Kasumi-1 (cell line): ENCODE data around the gene ACOT12.
"Not testable (repeated sequence)": the region's sequence is repeated elsewhere in the genome, so short reads cannot be mapped to it uniquely, and the experiment has no call there.

Source experiments
- DNase-seq, 2 experiments: peaks; one replicate each; lab custom pipeline; 2025; lab: John Stamatoyannopoulos, UW

ACOT12 gene

GRCh38 chr5:81393783-81394718, at the start of gene ACOT12:
Gene ACOT12 (minus strand): TSS chr5:81394134. CDS start chr5:81394114, 20 bp downstream.
- DNase-seq = no peak

GRCh38 chr5:81435023-81435422, 41.1 kb upstream of the ACOT12 start:
- DNase-seq = no peak

- no peak for DNase-seq
These were observed 36.1 kb upstream of the ACOT12 start for GRCh38 chr5:81429985-81430384.

- no peak for DNase-seq
These were observed 35.4 kb upstream of the ACOT12 start for GRCh38 chr5:81429363-81429762.

- DNase-seq = no peak
These were observed 34.9 kb upstream of the ACOT12 start for GRCh38 chr5:81428861-81429260.

- no peak for DNase-seq
These were observed 34.5 kb upstream of the ACOT12 start for GRCh38 chr5:81428446-81428845.

- DNase-seq = no peak
These were observed 33.6 kb upstream of the ACOT12 start for GRCh38 chr5:81427566-81427965.

GRCh38 chr5:81426359-81427030, 32.6 kb upstream of the ACOT12 start:
- DNase-seq = no peak

GRCh38 chr5:81425569-81425968, 31.6 kb upstream of the ACOT12 start:
- peak; percentile 43 to 72 for DNase-seq

GRCh38 chr5:81424728-81425127, 30.8 kb upstream of the ACOT12 start:
- DNase-seq = no peak

GRCh38 chr5:81422671-81423070, 28.7 kb upstream of the ACOT12 start:
- no peak for DNase-seq

- DNase-seq = peak; percentile 72 to 75
These were observed 26.2 kb upstream of the ACOT12 start for GRCh38 chr5:81420039-81420667.

- no peak for DNase-seq
These were observed 24.7 kb upstream of the ACOT12 start for GRCh38 chr5:81418606-81419005.

- no peak for DNase-seq
These were observed 23.1 kb upstream of the ACOT12 start for GRCh38 chr5:81417052-81417451.

GRCh38 chr5:81409896-81410295, 16.0 kb upstream of the ACOT12 start:
- no peak for DNase-seq

GRCh38 chr5:81409361-81409760, 15.4 kb upstream of the ACOT12 start:
- DNase-seq = no peak

- no peak for DNase-seq
These were observed 14.6 kb upstream of the ACOT12 start for GRCh38 chr5:81408496-81408895.

GRCh38 chr5:81407811-81408210, 13.9 kb upstream of the ACOT12 start:
- DNase-seq = not testable (repeated sequence)

GRCh38 chr5:81405126-81405891, 11.4 kb upstream of the ACOT12 start:
- DNase-seq = no peak

- no peak for DNase-seq
These were observed 8.4 kb upstream of the ACOT12 start for GRCh38 chr5:81402192-81402930.

- no peak for DNase-seq
These were observed 7.3 kb upstream of the ACOT12 start for GRCh38 chr5:81401266-81401665.
